Stomach (tissue), 9 donors: ENCODE results near the gene RGS9BP. TPM values are rescaled to one million over a fixed set of nuclear protein-coding genes. Genes with fewer than 3 reads are reported as not detected.

Experiments used
- DNase-seq, 2 donors: peaks; one replicate each; pipeline versions ENCODE4 v3.0.0 to v3.0.0-alpha.2; 2013 to 2019
- H3K27ac ChIP-seq, 5 donors: fragments of 200-600 bp in 4 of 5; sonication (generic) in 4 of 5; one replicate each; pipeline ENCODE4 v1.5.1; 2013 to 2019; ENCODE audit warnings: mild to moderate bottlenecking in 1 of 5, moderate library complexity in 1 of 5
- H3K27me3 ChIP-seq, 3 donors: fragments of 200-600 bp; sonication (generic); one replicate each; pipeline ENCODE4 v1.5.1; 2017 to 2019; ENCODE audit warnings: mixed run types in 1 of 3
- H3K36me3 ChIP-seq, 4 donors: fragments of 200-600 bp; sonication (generic); 1 replicate in 3 of 4; 2 replicates in 1 of 4; pipeline ENCODE4 v1.5.1; 2016 to 2019
- H3K4me1 ChIP-seq, 4 donors: fragments of 200-600 bp; sonication (generic); one replicate each; pipeline ENCODE4 v1.5.1; 2016 to 2019
- H3K4me3 ChIP-seq, 4 donors: fragments of 200-600 bp; sonication (generic) in 3 of 4; one replicate each; pipeline ENCODE4 v1.5.1; 2016 to 2019; ENCODE audit warnings: mild to moderate bottlenecking in 1 of 4
- H3K9me3 ChIP-seq, 4 donors: fragments of 200-600 bp; sonication (generic); one replicate each; pipeline ENCODE4 v1.5.1; 2016 to 2019
- EP300 ChIP-seq: sonication (generic); formaldehyde crosslinking; IDR thresholded peaks from one replicate; pipeline ENCODE4 v1.6.1; 2017; ENCODE audit warnings: antibody characterized with exemption
- POLR2A ChIP-seq, 4 donors: fragments of 450-650 bp; IDR thresholded peaks; one replicate each; pipeline ENCODE4 v1.6.1; 2016; ENCODE audit warnings: antibody characterized with exemption in 4 of 4, control low read depth in 2 of 4, mild to moderate bottlenecking in 1 of 4, moderate library complexity in 1 of 4
- POLR2AphosphoS5 ChIP-seq, 3 donors: sonication (generic); formaldehyde crosslinking; IDR thresholded peaks; one replicate each; pipeline ENCODE4 v1.6.1; 2016; ENCODE audit warnings: antibody characterized with exemption in 3 of 3
- WGBS, 5 donors: extraction: QIAGEN DNeasy Blood & Tissue Kit in 3 of 5; methylation state at CpG; one replicate each; pipeline versions ENCODE4 v1.1.5 to v1.1.7; 2013 to 2018; 5-methylcytosine and 5-hydroxymethylcytosine counted together
- intact Hi-C: fragments of 100-400 bp; cut with DNase I; formaldehyde crosslinking; loops from one replicate; pipeline ENCODE4 v1.15.1; 2023; ENCODE audit warnings: low total_unique reads
- polyA plus RNA-seq, 3 donors: library from polyadenylated mRNA; stranded (reverse); fragments of 200-250 nt; gene quantifications; one replicate each; pipeline ENCODE4 v1.2.3, GENCODE V29; 2013
- total RNA-seq, 5 donors: library from RNA; depleted of rRNA; stranded (reverse); fragments of >200 nt; gene quantifications; one replicate each; pipeline versions ENCODE4 v1.1.0 to v1.2.3, GENCODE V29; 2014 to 2016
- TF ChIP-seq, protein P1 (sequence below), 7 experiments: fragments of 450-650 bp in 4 of 7; fragments of 200-600 bp in 3 of 7; sonication (generic) in 3 of 7; IDR thresholded peaks; one replicate each; pipeline ENCODE4 v1.5.1; 2016 to 2019; ENCODE audit warnings: antibody characterized with exemption in 7 of 7, control low read depth in 2 of 7, mild to moderate bottlenecking in 1 of 7
- donor health status: healthy with polysubstance abuse.
- donor health status: Bipolar disorder and iron deficiency.
- donor health status: healthy.

Gene RGS9BP
- total and polyA plus RNA-seq, 8 donors, result 0.15 to 1.2 (median 0.19) TPM; not detected in 3

DNA sequence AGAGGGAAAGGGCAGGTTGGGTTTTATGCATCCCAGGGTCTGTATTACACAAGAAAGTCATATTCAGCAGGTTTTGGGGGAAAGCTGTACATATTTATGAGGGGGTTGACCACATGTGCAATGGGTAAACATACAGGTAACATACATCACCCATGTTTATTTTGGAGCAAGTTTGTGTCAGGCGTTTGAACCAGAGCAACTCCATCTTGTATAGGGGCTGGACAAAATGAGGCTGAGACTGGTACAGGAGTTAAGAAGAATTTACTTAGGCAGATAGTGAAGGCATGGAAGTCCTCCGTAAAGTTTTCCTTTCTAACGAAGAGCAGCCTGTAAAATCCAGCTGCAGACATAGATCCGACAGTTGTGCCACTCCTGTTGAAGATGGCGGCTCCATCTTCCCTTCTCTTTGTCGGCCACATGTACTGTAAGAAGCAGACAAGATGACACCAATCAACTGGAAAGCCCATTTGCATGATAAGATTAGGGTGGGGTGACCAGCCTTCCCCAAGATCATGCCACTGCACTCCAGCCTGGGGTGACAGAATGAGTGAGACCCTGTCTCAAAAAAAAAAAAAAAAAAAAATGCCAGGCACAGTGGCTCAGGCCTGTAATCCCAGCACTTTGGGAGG lies 11.3 kb downstream of the RGS9BP start:
- H3K27ac ChIP-seq, result no peak overlapping the region
- intact Hi-C loops, result no loop called here
- no peak for TF ChIP-seq EP300
- no peak for TF ChIP-seq POLR2AphosphoS5 (IDR thresholded peaks at IDR 0.05)
- no peak for TF ChIP-seq POLR2A (IDR thresholded peaks at IDR 0.05)
- TF ChIP-seq, protein P1, sequence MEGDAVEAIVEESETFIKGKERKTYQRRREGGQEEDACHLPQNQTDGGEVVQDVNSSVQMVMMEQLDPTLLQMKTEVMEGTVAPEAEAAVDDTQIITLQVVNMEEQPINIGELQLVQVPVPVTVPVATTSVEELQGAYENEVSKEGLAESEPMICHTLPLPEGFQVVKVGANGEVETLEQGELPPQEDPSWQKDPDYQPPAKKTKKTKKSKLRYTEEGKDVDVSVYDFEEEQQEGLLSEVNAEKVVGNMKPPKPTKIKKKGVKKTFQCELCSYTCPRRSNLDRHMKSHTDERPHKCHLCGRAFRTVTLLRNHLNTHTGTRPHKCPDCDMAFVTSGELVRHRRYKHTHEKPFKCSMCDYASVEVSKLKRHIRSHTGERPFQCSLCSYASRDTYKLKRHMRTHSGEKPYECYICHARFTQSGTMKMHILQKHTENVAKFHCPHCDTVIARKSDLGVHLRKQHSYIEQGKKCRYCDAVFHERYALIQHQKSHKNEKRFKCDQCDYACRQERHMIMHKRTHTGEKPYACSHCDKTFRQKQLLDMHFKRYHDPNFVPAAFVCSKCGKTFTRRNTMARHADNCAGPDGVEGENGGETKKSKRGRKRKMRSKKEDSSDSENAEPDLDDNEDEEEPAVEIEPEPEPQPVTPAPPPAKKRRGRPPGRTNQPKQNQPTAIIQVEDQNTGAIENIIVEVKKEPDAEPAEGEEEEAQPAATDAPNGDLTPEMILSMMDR (IDR thresholded peaks at IDR 0.05), result no peak
- no peak for DNase-seq
- H3K36me3 ChIP-seq, result no peaks in the 10 kb centered on the region
- WGBS, 5 donors, result 80 to 90% (median 86%) methylated on average over 6 of the region's 6 CpGs
- no peaks in the 10 kb centered on the region for H3K9me3 ChIP-seq
- H3K4me3 ChIP-seq, result no peak overlapping the region
- H3K27me3 ChIP-seq, result no peaks in the 10 kb centered on the region
- peaks cover 9 to 22% (median 17%) of the 10 kb centered on the region in 4 donors for H3K4me1 ChIP-seq

DNA sequence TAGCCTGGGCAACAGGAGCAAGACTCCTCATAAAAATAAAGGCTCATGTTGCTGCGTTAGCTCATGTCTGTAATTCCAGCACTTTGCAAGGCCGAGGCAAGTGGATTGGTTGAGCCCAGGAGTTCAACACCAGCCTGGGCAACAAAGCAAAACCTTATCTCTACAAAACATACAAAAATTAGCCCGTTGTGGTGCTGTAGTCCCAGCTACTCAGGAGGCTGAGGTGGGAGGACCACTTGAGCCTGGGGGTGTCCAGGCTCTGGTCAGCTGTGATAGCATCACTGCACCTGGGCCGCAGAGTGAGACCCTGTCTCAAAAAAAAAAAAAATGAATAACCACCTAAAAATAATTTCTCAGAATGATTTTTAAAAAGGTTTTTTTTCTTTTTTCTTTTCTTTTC lies 12.0 kb downstream of the RGS9BP start:
- H3K27ac ChIP-seq, result no peak overlapping the region
- no peak overlapping the region for H3K4me3 ChIP-seq
- intact Hi-C loops, result no loop called here
- no peak for DNase-seq
- no peaks in the 10 kb centered on the region for H3K36me3 ChIP-seq
- H3K9me3 ChIP-seq, result no peaks in the 10 kb centered on the region
- H3K4me1 ChIP-seq, result peaks cover 12 to 26% (median 22%) of the 10 kb centered on the region in 4 donors
- TF ChIP-seq POLR2A (IDR thresholded peaks at IDR 0.05) (no peak), EP300 (no peak), POLR2AphosphoS5 (IDR thresholded peaks at IDR 0.05) (no peak)
- TF ChIP-seq, protein P1 (IDR thresholded peaks at IDR 0.05), result no peak
- no peaks in the 10 kb centered on the region for H3K27me3 ChIP-seq
- WGBS, 5 donors, result 74 to 87% (median 76%) methylated on average over 3 to 4 of the region's 4 CpGs

DNA sequence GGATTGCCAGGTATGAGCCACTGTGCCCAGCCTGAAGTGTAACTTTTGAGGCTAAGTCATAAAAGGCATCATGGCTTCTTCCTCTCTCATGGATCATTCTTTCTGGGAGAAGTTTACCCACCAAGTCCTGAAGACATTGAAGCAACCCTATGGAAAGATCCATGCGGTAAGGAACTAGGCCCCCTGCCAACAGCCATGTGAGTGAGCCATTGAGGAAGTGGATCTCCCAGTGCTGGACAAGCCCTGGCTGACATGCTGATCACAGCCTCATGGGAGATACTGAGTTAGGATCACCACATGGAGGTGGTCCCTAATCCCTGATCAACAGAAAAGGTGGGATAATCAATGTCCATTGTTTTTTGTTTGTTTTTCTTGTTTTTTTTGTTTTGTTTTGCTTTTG lies 12.7 kb downstream of the RGS9BP start:
- WGBS, 5 donors, result 50 to 79% (median 63%) methylated on average over 1 of the region's 1 CpG
- Histone ChIP-seq H3K4me3 (no peak overlapping the region), H3K27ac (no peak overlapping the region), H3K27me3 (no peaks in the 10 kb centered on the region), H3K4me1 (peaks cover 18 to 33% (median 29%) of the 10 kb centered on the region in 4 donors), H3K36me3 (no peaks in the 10 kb centered on the region), H3K9me3 (no peaks in the 10 kb centered on the region)
- intact Hi-C loops, result no loop called here
- peak in 1 of 2 donors; percentile 52 for DNase-seq
- no peak for TF ChIP-seq POLR2AphosphoS5 (IDR thresholded peaks at IDR 0.05)
- TF ChIP-seq EP300, result no peak
- TF ChIP-seq POLR2A (IDR thresholded peaks at IDR 0.05), result no peak
- TF ChIP-seq, protein P1 (IDR thresholded peaks at IDR 0.05), result no peak

DNA sequence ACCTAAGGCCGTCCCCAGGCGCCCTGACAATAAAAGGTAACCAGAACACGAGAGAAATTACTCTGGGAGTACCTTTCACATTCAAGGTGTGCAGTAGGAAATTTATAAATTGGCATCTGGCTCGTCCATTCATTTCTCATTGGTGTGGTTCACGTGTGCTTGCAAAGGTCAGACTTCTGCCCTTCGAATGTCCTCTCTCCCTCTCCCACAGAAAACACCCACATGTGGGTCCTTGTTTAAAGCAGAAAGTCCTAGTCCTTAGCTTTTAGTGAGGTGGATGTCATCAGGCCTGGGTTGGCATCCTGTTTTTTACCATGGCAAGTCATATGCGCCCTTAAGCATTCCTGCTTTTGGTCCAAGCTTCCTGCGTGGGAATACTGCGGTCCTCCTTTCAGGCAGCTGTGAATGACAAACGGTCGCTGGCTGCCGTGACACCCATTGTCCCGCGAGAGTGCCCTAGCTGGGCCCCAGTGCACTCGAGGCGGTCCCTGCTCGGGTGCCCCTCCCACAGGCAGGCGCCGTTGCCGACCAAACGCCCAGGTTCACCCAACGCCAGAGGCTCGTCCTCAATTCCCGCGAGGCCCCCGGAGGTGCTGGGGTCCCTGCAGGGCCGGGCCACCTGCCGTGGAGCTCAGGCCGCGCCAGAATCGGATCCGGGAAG lies 15.8 kb downstream of the RGS9BP start, which contains the start of gene NUDT19:
Gene NUDT19 (plus strand): TSS at position 531 of the 661 bp plus-strand sequence. CDS start 140 bp downstream, outside the sequence.
- WGBS, 5 donors, result 3 to 20% (median 5%) methylated on average over 14 to 32 of the region's 32 CpGs
- peak; percentile 89 to 95 for DNase-seq
- no peaks in the 10 kb centered on the region for H3K36me3 ChIP-seq
- peak within 1 kb of the TSS; percentile 60 to 83 (median 73) for H3K4me3 ChIP-seq
- intact Hi-C loops, result no loop called here
- no peaks in the 10 kb centered on the region for H3K9me3 ChIP-seq
- H3K27ac ChIP-seq, result peak within 1 kb of the TSS; percentile 74 to 95 (median 91)
- TF ChIP-seq POLR2A (IDR thresholded peaks at IDR 0.05) (peak in 1 of 4 donors; percentile 31), POLR2AphosphoS5 (IDR thresholded peaks at IDR 0.05) (peak; percentile 67 to 94 (median 80))
- TF ChIP-seq, protein P1 (IDR thresholded peaks at IDR 0.05), result no peak
- H3K27me3 ChIP-seq, result no peaks in the 10 kb centered on the region
- H3K4me1 ChIP-seq, result peaks cover 47 to 64% (median 58%) of the 10 kb centered on the region in 4 donors
